ENCODE measurements around the gene METTL25B.
"Not testable (repeated sequence)": the region's sequence is repeated elsewhere in the genome, so short reads cannot be mapped to it uniquely, and the experiment has no call there.

METTL25B gene

GRCh38 chr1:156756355-156756754 is 28.1 kb downstream of the METTL25B start:
- TF ChIP-seq ZFP3 (CRISPR knock-in tag; IDR thresholded peaks at IDR 0.05), result no peak
- TF ChIP-seq ARNTL (CRISPR knock-in tag; IDR thresholded peaks at IDR 0.05; ENCODE audit: borderline replicate concordance, low read depth), result no peak
- no peak for TF ChIP-seq ISL1 (CRISPR knock-in tag; IDR thresholded peaks at IDR 0.05)
- TF ChIP-seq CSRNP3 (CRISPR knock-in tag; IDR thresholded peaks at IDR 0.05), result no peak
- TF ChIP-seq GLIS3 (CRISPR knock-in tag; IDR thresholded peaks at IDR 0.05), result no peak
- no peak for TF ChIP-seq RARB (CRISPR knock-in tag; IDR thresholded peaks at IDR 0.05)
- TF ChIP-seq ZFP30 (CRISPR knock-in tag; IDR thresholded peaks at IDR 0.05), result no peak
- TF ChIP-seq CSDC2 (CRISPR knock-in tag; IDR thresholded peaks at IDR 0.05), result no peak
- no peak for TF ChIP-seq TOX (CRISPR knock-in tag; IDR thresholded peaks at IDR 0.05; ENCODE audit: borderline replicate concordance)
- no peak for TF ChIP-seq CREB5 (CRISPR knock-in tag; IDR thresholded peaks at IDR 0.05; ENCODE audit: low read depth)
- TF ChIP-seq POU6F1 (CRISPR knock-in tag; IDR thresholded peaks at IDR 0.05; ENCODE audit: borderline replicate concordance, low read depth), result no peak
- TF ChIP-seq TSHZ2 (CRISPR knock-in tag; IDR thresholded peaks at IDR 0.05), result no peak
- no peak for TF ChIP-seq PPARA (CRISPR knock-in tag; IDR thresholded peaks at IDR 0.05; ENCODE audit: borderline replicate concordance)
- TF ChIP-seq OSR1 (CRISPR knock-in tag; IDR thresholded peaks at IDR 0.05), result no peak
- no peak for TF ChIP-seq ESRRG (CRISPR knock-in tag; IDR thresholded peaks at IDR 0.05)
- no peak for ATAC-seq

GRCh38 chr1:156757572-156758253 is 29.4 kb downstream of the METTL25B start:
- not testable (repeated sequence) for ATAC-seq

GRCh38 chr1:156760092-156760795 is 32.0 kb downstream of the METTL25B start:
- TF ChIP-seq ISL1 (CRISPR knock-in tag; IDR thresholded peaks at IDR 0.05) (no peak), CSDC2 (CRISPR knock-in tag; IDR thresholded peaks at IDR 0.05) (no peak), RARB (CRISPR knock-in tag; IDR thresholded peaks at IDR 0.05) (no peak), ESRRG (CRISPR knock-in tag; IDR thresholded peaks at IDR 0.05) (no peak), ZFP3 (CRISPR knock-in tag; IDR thresholded peaks at IDR 0.05) (no peak), SNAI2 (CRISPR knock-in tag; IDR thresholded peaks at IDR 0.05) (no peak), BACH2 (CRISPR knock-in tag; IDR thresholded peaks at IDR 0.05; ENCODE audit: borderline replicate concordance) (no peak), ZNF70 (CRISPR knock-in tag; IDR thresholded peaks at IDR 0.05) (no peak), ZFP30 (CRISPR knock-in tag; IDR thresholded peaks at IDR 0.05) (no peak)
- ATAC-seq, result no peak; the same call in 2 of the 3 replicates

GRCh38 chr1:156760796-156761104 is 32.5 kb downstream of the METTL25B start:
- TF ChIP-seq BACH2 (CRISPR knock-in tag; IDR thresholded peaks at IDR 0.05; ENCODE audit: borderline replicate concordance) (no peak), ZC3H10 (CRISPR knock-in tag; IDR thresholded peaks at IDR 0.05) (no peak), TCF4 (CRISPR knock-in tag; IDR thresholded peaks at IDR 0.05; ENCODE audit: borderline replicate concordance) (no peak), ESRRG (CRISPR knock-in tag; IDR thresholded peaks at IDR 0.05) (no peak), CSRNP3 (CRISPR knock-in tag; IDR thresholded peaks at IDR 0.05) (no peak), CSDC2 (CRISPR knock-in tag; IDR thresholded peaks at IDR 0.05) (no peak), ISL1 (CRISPR knock-in tag; IDR thresholded peaks at IDR 0.05) (no peak), SNAI2 (CRISPR knock-in tag; IDR thresholded peaks at IDR 0.05) (no peak), PATZ1 (CRISPR knock-in tag; IDR thresholded peaks at IDR 0.05; ENCODE audit: borderline replicate concordance) (no peak), ARNTL (CRISPR knock-in tag; IDR thresholded peaks at IDR 0.05; ENCODE audit: borderline replicate concordance, low read depth) (no peak), ZNF70 (CRISPR knock-in tag; IDR thresholded peaks at IDR 0.05) (no peak)
- ATAC-seq, result no peak

- ATAC-seq, result not testable (repeated sequence)
Observed at GRCh38 chr1:156765136-156765535, 36.9 kb downstream of the METTL25B start.
